Germinal center (tissue), 1 donor: ENCODE measurements around the gene TRIM8.

ENCODE experiments used
- DNase-seq: peaks from one replicate; pipeline ENCODE4 v3.0.0; 2012; ENCODE audit warnings: mixed read lengths, low spot score

TRIM8 gene

DNA sequence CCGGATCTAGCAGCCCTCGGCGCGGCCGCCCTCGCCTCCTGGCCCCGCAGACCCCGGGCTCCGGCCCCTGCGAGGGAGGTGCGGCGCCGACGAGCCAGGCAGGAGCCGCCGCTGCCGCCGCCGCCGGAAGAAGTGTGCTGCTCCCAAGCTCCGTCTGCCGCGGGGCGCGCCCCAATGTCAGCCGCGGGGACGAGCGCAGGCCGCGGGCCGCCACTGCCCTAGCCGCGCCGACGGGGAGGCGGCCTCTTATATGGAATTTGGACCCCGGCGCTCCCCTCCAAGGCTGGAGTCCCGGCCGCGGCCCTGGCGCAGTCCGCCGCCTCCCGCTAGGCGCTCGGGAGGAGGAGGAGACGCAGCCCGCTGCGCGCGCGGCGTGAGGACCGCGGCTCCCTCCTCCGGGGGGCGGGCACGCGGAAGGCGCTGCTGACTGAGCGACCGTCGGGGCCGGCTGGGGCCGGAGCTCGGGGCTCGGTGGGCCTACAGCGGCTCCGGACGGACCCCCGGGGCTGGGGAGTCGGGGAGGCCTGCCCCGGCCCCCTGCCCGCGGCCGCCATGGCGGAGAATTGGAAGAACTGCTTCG lies at the start of gene TRIM8:
TRIM8 (plus strand) TSS at position 414 of the 580 bp plus-strand sequence; CDS start at position 553, 139 bp downstream.
- peak; percentile 54 for DNase-seq

- no peak for DNase-seq
Measured at GRCh38 chr10:102595293-102595692, 49.0 kb upstream of the TRIM8 start.

DNA sequence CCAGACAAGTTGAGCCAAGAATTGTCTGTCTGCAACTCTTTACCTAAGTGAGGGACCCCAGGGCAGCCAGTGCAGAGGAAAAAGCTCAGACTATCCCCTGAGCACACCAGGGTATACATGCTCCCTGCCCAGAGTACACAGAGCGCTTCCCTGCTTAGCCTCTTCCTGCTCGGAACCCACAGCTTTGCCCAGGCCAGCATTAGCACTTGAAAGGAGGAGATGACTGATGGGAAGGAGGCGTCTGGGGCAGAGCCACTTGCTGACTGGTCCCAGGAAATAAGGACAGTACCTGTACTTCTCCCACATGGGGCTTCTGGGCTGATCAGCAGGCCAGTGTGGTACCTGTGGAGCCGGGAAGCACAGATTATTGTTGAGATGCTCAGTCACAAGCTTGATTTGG lies 48.4 kb upstream of the TRIM8 start:
- DNase-seq, result no peak

DNA sequence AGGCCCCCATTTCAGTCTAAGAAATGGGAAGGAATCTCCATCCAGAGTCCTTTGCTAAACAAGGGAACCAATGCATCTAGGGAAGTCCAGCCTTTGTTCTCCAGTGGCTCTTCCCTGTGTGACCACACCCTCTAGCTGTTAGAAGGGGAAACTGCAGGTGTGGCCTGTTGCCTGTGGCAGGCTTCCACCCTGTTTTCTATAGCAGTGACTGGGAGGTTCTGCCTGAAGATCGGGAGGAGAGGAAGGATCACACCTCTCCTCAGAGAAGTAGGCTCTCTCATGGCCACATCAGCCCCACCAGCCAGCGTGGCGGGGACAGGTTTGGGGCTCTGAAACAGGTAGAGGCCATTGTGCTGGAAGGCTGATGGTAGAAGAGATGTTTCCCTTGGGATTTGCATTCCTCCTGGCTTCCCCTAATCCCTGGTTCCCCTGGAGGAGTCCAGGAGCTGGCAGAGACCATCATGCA lies 47.7 kb upstream of the TRIM8 start:
- peak; percentile 64 for DNase-seq

DNA sequence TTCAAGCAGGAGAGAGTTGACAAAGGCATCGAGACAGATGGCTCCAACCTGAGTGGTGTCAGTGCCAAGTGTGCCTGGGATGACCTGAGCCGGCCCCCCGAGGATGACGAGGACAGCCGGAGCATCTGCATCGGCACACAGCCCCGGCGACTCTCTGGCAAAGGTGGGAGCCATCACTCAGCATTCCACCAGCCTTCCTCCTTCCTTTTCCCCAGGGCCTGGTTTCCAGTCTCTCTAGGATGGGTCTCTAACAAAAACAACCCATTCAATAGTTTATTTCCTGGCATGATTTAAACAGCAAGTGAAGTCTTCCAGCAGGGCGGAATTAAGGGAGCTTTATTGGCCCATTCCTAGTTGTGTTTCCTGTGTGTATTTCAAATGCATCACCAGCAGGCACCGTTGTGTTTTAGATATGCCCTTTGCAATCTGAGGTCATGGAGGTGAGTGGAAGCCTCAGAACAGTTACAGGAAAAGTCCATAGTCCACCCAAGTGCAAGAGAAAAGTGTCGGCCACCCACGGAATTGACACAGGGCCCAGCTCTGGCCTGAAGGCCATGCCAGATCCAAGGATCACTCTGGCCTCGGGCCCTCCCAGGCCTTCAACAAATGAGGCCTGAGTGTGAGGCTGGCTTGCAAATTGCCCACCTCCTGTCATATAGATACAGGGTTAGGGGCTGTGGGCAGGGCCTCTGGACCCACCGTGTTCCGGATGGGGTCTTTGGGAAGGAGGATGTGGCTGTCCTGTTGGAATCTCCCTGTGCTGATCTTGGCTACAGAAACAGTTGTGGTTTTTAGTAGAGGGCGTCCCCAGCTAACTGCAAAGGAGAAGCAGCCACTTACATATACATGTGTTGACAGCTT lies 46.9 kb upstream of the TRIM8 start:
- DNase-seq, result no peak

GRCh38 chr10:102598243-102598642 lies 46.0 kb upstream of the TRIM8 start:
- DNase-seq, result no peak

- DNase-seq, result no peak
Measured at GRCh38 chr10:102599565-102600327, 44.5 kb upstream of the TRIM8 start.

- DNase-seq, result no peak
Measured at GRCh38 chr10:102600816-102601215, 43.5 kb upstream of the TRIM8 start.

- no peak for DNase-seq
Measured at GRCh38 chr10:102601639-102602038, 42.6 kb upstream of the TRIM8 start.

GRCh38 chr10:102602272-102603045 lies 41.8 kb upstream of the TRIM8 start:
- no peak for DNase-seq

GRCh38 chr10:102603946-102604345 lies 40.3 kb upstream of the TRIM8 start:
- DNase-seq, result no peak

- DNase-seq, result no peak
Measured at GRCh38 chr10:102604439-102604841, 39.8 kb upstream of the TRIM8 start.

GRCh38 chr10:102605712-102606111 lies 38.6 kb upstream of the TRIM8 start:
- DNase-seq, result no peak

- DNase-seq, result no peak
Measured at GRCh38 chr10:102608487-102608886, 35.8 kb upstream of the TRIM8 start.

DNA sequence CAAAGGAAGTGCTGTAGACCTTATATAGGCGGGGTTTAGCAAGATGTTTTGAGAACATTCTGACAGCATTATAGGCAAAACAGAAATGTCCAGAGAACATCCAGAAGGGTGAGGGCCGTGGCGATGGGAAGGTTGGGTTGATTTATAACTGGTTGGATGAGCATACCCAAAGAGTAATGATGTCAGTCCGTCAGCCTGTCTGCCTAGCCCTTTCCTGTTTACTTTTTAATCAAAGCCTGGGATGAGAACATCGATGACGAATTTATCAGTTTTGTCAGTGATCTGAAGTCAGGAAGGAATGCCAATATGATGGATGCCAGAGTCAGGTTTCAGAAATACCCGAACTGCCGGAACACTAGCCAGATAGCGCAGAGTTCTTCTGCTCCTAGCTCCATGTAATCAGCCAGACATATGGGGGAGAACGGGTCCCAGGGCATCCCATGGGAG lies 33.8 kb upstream of the TRIM8 start:
- DNase-seq, result no peak

- no peak for DNase-seq
Measured at GRCh38 chr10:102611514-102612087, 32.7 kb upstream of the TRIM8 start.

DNA sequence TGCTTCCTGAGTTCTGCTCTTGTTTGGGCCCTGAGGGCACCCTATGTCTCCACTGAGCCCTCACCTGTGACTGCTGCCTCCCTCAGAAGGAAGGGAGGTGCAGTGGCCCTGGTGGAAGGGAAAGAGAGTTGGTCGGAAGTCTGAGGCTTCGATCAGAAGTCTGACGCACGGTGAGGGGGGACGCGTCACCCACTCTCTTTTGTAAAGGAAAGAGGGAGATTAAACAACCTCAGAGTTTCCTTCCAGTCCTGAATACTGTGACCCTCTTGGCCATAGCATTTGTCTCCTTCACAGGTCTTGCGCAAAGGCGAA lies 31.4 kb upstream of the TRIM8 start:
- DNase-seq, result no peak

- no peak for DNase-seq
Measured at GRCh38 chr10:102613286-102613685, 31.0 kb upstream of the TRIM8 start.

GRCh38 chr10:102613785-102614184 lies 30.5 kb upstream of the TRIM8 start:
- DNase-seq, result no peak

- no peak for DNase-seq
Measured at GRCh38 chr10:102614888-102615287, 29.4 kb upstream of the TRIM8 start.

GRCh38 chr10:102615361-102615760 lies 28.9 kb upstream of the TRIM8 start:
- peak; percentile 17 for DNase-seq
